Lower leg skin (tissue), 4 donors: ENCODE data around the gene PICALM. TPM values are rescaled to one million over a fixed set of nuclear protein-coding genes. Genes with fewer than 3 reads are reported as not detected.

Experiments used
- DNase-seq, 2 donors: peaks; one replicate each; pipeline ENCODE4 v3.0.0-alpha.2; 2019; ENCODE audit warnings: low spot score in 2 of 2
- H3K4me3 ChIP-seq: fragments of 200-600 bp; sonication (generic); 2 replicates; pipeline ENCODE4 v1.5.1; 2017; ENCODE audit warnings: mild to moderate bottlenecking, low read depth; ENCODE audit not compliant: poor library complexity, severe bottlenecking
- CTCF ChIP-seq, 3 donors: fragments of 450-650 bp; IDR thresholded peaks; one replicate each; pipeline ENCODE4 v1.5.1; 2016; ENCODE audit warnings: antibody characterized with exemption in 3 of 3, mild to moderate bottlenecking in 3 of 3, moderate library complexity in 2 of 3
- POLR2A ChIP-seq, 2 donors: fragments of 450-650 bp; IDR thresholded peaks; one replicate each; pipeline ENCODE4 v1.6.1; 2016 to 2017; ENCODE audit warnings: antibody characterized with exemption in 2 of 2, mild to moderate bottlenecking in 1 of 2, moderate library complexity in 1 of 2
- WGBS, 2 donors: methylation state at CpG; one replicate each; pipeline ENCODE4 v1.1.5; 2018; 5-methylcytosine and 5-hydroxymethylcytosine counted together
- intact Hi-C: fragments of 100-400 bp; cut with DNase I; formaldehyde crosslinking; loops from one replicate; pipeline ENCODE4 v1.15.0; 2023; ENCODE audit warnings: low total_unique reads
- total RNA-seq, 4 donors: library from RNA; depleted of rRNA; stranded (reverse); fragments of >200 nt; gene quantifications; one replicate each; pipeline ENCODE4 v1.1.0, GENCODE V29; 2016

PICALM gene
- total RNA-seq, 4 donors from 2014 or later, result 158 to 198 (median 178) TPM

- intact Hi-C loops, result no loop called here
- no peak for TF ChIP-seq CTCF (IDR thresholded peaks at IDR 0.05)
- TF ChIP-seq POLR2A (IDR thresholded peaks at IDR 0.05), result no peak
- 34 to 37% methylated on average over 3 of the region's 3 CpGs for WGBS, 2 donors
- DNase-seq, result no peak
- no peak overlapping the region for H3K4me3 ChIP-seq
Measured at GRCh38 chr11:86062719-86063118, 6.2 kb downstream of the PICALM start.

- no peak overlapping the region for H3K4me3 ChIP-seq
- WGBS, 2 donors, result 87 to 89% methylated on average over 11 of the region's 11 CpGs
- TF ChIP-seq POLR2A (IDR thresholded peaks at IDR 0.05), result no peak
- intact Hi-C loops, result no loop called here
- DNase-seq, result no peak
Measured at GRCh38 chr11:86061483-86062205, 7.2 kb downstream of the PICALM start.

- no peak overlapping the region for H3K4me3 ChIP-seq
- intact Hi-C loops, result no loop called here
- no peak for TF ChIP-seq CTCF (IDR thresholded peaks at IDR 0.05)
- TF ChIP-seq POLR2A (IDR thresholded peaks at IDR 0.05), result no peak
- DNase-seq, result no peak
Measured at GRCh38 chr11:86060544-86060943, 8.3 kb downstream of the PICALM start.

GRCh38 chr11:86058360-86058759 lies 10.5 kb downstream of the PICALM start:
- DNase-seq, result no peak
- intact Hi-C loops, result no loop called here
- TF ChIP-seq CTCF (IDR thresholded peaks at IDR 0.05) (no peak), POLR2A (IDR thresholded peaks at IDR 0.05) (no peak)

GRCh38 chr11:86056351-86056854 lies 12.5 kb downstream of the PICALM start:
- H3K4me3 ChIP-seq, result no peak overlapping the region
- WGBS, 2 donors, result 89 to 97% methylated on average over 1 of the region's 1 CpG
- no peak for DNase-seq
- intact Hi-C loops, result no loop called here
- TF ChIP-seq POLR2A (IDR thresholded peaks at IDR 0.05), result no peak
- no peak for TF ChIP-seq CTCF (IDR thresholded peaks at IDR 0.05)

More at GRCh38 chr11:86058360-86058759, 10.5 kb downstream of the PICALM start:
- no peak overlapping the region for H3K4me3 ChIP-seq

GRCh38 chr11:86052693-86053641 lies 15.9 kb downstream of the PICALM start:
- intact Hi-C loops, result no loop called here
- TF ChIP-seq CTCF (IDR thresholded peaks at IDR 0.05) (no peak), POLR2A (IDR thresholded peaks at IDR 0.05) (no peak)
- H3K4me3 ChIP-seq, result no peak overlapping the region
- WGBS, 2 donors, result 75 to 77% methylated on average over 10 of the region's 10 CpGs
- DNase-seq, result no peak
